Thyroid gland (tissue), 4 donors: ENCODE data around the gene FAM43A. TPM values are rescaled to one million over a fixed set of nuclear protein-coding genes. Genes with fewer than 3 reads are reported as not detected.

ENCODE experiments used
- DNase-seq, 2 donors: peaks; one replicate each; pipeline ENCODE4 v3.0.0-alpha.2; 2019
- H3K27ac ChIP-seq, 3 donors: fragments of 200-600 bp; sonication (generic); 1 replicate in 2 of 3; 2 replicates in 1 of 3; pipeline ENCODE4 v1.5.1; 2016 to 2019; ENCODE audit warnings: mild to moderate bottlenecking in 1 of 3, moderate library complexity in 1 of 3
- H3K27me3 ChIP-seq: fragments of 200-600 bp; sonication (generic); one replicate; pipeline ENCODE4 v1.5.1; 2019
- H3K36me3 ChIP-seq, 2 donors: fragments of 200-600 bp; sonication (generic); one replicate each; pipeline ENCODE4 v1.5.1; 2016 to 2019
- H3K4me1 ChIP-seq, 2 donors: fragments of 200-600 bp; sonication (generic); one replicate each; pipeline ENCODE4 v1.5.1; 2017 to 2019
- H3K4me3 ChIP-seq, 3 donors: fragments of 200-600 bp; sonication (generic); replicated peaks in 1 of 3; 1 replicate in 2 of 3; 2 replicates in 1 of 3; pipeline ENCODE4 v1.5.1; 2016; ENCODE audit warnings: mild to moderate bottlenecking in 1 of 3
- H3K9me3 ChIP-seq: fragments of 200-600 bp; sonication (generic); one replicate; pipeline ENCODE4 v1.5.1; 2017
- POLR2A ChIP-seq, 2 donors: fragments of 450-650 bp; IDR thresholded peaks; one replicate each; pipeline ENCODE4 v1.6.1; 2017; ENCODE audit warnings: antibody characterized with exemption in 2 of 2, mild to moderate bottlenecking in 2 of 2, moderate library complexity in 1 of 2
- WGBS, 2 donors: methylation state at CpG; one replicate each; pipeline ENCODE4 v1.1.5; 2017; 5-methylcytosine and 5-hydroxymethylcytosine counted together
- intact Hi-C: fragments of 100-400 bp; cut with DNase I; formaldehyde crosslinking; loops from one replicate; pipeline ENCODE4 v1.15.1; 2023
- total RNA-seq, 4 donors: library from RNA; depleted of rRNA; stranded (reverse); fragments of >200 nt; gene quantifications; one replicate each; pipeline ENCODE4 v1.2.3, GENCODE V29; 2016
- TF ChIP-seq, protein P1 (sequence below), 6 experiments: fragments of 200-600 bp in 3 of 6; fragments of 450-650 bp in 3 of 6; sonication (generic) in 3 of 6; IDR thresholded peaks; one replicate each; pipeline ENCODE4 v1.5.1; 2016 to 2019; ENCODE audit warnings: antibody characterized with exemption in 6 of 6, mild to moderate bottlenecking in 2 of 6, inconsistent platforms in 1 of 6, moderate library complexity in 1 of 6

Gene FAM43A
- total RNA-seq, 4 donors from 2014 or later: 16.8 to 33.9 (median 22.4) TPM

DNA sequence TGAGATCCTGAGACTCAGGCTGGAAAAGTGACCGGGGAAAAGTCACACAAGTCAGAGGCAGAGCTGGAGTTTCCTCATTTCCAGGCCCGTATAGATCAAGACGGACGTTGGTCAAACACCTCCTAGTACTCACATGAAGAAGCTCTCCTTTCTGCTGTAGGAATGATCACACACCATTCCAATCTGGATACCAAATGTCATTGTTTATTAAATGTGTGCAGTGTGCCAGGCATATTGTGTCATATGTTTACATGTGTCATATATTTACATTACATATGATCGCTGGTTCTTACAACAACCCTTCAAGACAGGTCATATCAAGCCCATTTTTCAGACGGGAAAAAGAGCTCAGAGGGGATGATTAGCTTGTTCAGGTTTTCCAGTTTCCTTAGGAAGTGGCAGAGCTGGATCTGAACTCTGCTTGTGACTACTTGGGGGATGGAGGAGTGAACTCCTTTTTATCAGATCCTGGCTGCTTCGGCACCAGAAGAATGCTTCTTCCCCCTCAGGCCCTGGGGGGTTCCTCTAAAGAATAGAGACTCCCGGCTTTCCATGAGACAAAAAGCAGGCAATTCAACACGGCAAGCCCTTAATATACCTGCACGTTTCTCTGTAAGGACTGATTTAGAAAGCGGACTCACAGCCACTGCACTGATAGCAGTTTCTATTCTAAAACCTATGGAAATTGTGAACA, 41.9 kb downstream of the FAM43A start:
- 75 to 81% methylated on average over 11 of the region's 11 CpGs for WGBS, 2 donors
- H3K36me3 ChIP-seq: no peaks in the 10 kb centered on the region
- H3K9me3 ChIP-seq: no peaks in the 10 kb centered on the region
- no peak overlapping the region for H3K4me3 ChIP-seq
- intact Hi-C loops: no loop called here
- no peak overlapping the region for H3K27ac ChIP-seq
- no peak for DNase-seq
- H3K27me3 ChIP-seq: no peaks in the 10 kb centered on the region
- no peak for TF ChIP-seq POLR2A (IDR thresholded peaks at IDR 0.05)
- TF ChIP-seq, protein P1, sequence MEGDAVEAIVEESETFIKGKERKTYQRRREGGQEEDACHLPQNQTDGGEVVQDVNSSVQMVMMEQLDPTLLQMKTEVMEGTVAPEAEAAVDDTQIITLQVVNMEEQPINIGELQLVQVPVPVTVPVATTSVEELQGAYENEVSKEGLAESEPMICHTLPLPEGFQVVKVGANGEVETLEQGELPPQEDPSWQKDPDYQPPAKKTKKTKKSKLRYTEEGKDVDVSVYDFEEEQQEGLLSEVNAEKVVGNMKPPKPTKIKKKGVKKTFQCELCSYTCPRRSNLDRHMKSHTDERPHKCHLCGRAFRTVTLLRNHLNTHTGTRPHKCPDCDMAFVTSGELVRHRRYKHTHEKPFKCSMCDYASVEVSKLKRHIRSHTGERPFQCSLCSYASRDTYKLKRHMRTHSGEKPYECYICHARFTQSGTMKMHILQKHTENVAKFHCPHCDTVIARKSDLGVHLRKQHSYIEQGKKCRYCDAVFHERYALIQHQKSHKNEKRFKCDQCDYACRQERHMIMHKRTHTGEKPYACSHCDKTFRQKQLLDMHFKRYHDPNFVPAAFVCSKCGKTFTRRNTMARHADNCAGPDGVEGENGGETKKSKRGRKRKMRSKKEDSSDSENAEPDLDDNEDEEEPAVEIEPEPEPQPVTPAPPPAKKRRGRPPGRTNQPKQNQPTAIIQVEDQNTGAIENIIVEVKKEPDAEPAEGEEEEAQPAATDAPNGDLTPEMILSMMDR (IDR thresholded peaks at IDR 0.05): no peak
- H3K4me1 ChIP-seq: peaks cover 3 to 7% of the 10 kb centered on the region in 2 donors

DNA sequence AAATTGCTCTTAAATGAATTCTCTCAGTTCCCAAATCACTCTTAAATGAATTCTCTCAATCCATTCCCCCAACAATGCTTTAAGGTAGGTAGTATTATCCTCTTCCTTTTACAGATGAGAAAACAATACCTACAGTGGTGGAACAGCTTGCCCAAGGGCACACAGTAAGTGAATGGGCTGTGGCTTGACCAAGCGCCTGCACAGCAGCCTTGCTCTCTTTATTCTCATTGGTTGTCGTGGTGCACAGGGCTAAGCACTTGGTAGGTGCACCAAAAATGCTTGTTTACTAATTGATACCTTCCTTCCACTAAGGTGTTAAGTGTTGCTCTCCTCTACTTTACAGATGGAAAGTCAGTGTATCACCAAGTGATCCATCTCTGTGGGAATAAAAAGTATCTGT, 43.3 kb downstream of the FAM43A start:
- no peak overlapping the region for H3K27ac ChIP-seq
- WGBS, 2 donors: 96 to 97% methylated on average over 2 of the region's 2 CpGs
- no peaks in the 10 kb centered on the region for H3K36me3 ChIP-seq
- H3K9me3 ChIP-seq: no peaks in the 10 kb centered on the region
- peaks cover 3 to 7% of the 10 kb centered on the region in 2 donors for H3K4me1 ChIP-seq
- H3K27me3 ChIP-seq: no peaks in the 10 kb centered on the region
- no peak for DNase-seq
- intact Hi-C loops: no loop called here
- no peak overlapping the region for H3K4me3 ChIP-seq
- no peak for TF ChIP-seq POLR2A (IDR thresholded peaks at IDR 0.05)
- TF ChIP-seq, protein P1 (IDR thresholded peaks at IDR 0.05): no peak

DNA sequence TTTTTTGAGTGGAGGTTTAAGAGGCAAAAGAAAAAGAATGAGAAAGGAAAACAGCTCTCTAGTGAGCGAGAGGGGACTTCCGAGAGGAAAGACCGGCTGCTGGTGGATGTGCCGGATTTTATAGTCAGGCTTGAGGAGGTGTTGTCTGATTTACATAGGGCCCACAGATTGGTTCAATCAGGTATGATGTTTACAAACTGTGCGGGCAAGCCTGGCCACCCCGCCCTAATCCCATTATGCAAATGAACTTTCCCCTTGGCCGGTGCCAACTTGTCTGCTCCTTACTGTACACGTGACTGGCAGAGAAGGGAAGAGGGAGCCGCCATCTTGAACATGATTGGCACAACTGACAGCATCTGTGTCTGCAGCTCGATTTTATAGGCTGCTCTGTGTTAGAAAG, 44.7 kb downstream of the FAM43A start:
- H3K27ac ChIP-seq: no peak overlapping the region
- no peaks in the 10 kb centered on the region for H3K36me3 ChIP-seq
- no peaks in the 10 kb centered on the region for H3K27me3 ChIP-seq
- H3K4me3 ChIP-seq: no peak overlapping the region
- intact Hi-C loops: no loop called here
- 53 to 57% methylated on average over 10 of the region's 10 CpGs for WGBS, 2 donors
- no peak for TF ChIP-seq POLR2A (IDR thresholded peaks at IDR 0.05)
- TF ChIP-seq, protein P1 (IDR thresholded peaks at IDR 0.05): no peak
- H3K9me3 ChIP-seq: no peaks in the 10 kb centered on the region
- H3K4me1 ChIP-seq: peaks cover 3 to 7% of the 10 kb centered on the region in 2 donors
- DNase-seq: peak; percentile 25 to 34

DNA sequence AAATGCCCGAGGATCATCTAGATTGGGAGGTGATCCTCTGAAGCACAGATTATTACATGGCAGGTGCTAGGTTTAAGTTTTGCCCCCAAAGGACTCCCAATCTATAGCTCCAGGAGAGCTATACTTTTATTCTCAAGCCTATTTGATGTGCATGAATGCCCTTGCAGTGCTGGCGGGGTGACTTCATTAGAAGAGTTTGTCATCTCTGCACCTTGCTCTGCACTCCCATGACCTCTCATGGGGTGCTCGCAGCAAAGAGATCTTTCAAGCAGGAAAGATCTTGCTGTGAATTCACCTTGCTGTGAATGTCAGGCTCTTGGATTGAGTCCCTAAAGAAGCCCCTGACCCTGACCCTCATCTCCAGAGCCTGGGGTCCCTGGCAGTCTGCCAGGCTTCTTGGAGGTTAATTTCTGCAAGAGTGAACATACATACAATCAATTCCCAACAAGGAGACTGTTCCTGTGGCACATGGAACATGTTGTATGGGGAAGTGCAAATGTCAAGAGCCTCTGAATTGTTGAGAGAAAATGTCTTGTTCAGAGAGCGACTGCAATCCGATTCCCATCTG, 45.9 kb downstream of the FAM43A start:
- no peak overlapping the region for H3K27ac ChIP-seq
- H3K9me3 ChIP-seq: no peaks in the 10 kb centered on the region
- H3K27me3 ChIP-seq: no peaks in the 10 kb centered on the region
- 52 to 60% methylated on average over 4 to 5 of the region's 5 CpGs for WGBS, 2 donors
- H3K36me3 ChIP-seq: no peaks in the 10 kb centered on the region
- DNase-seq: peak in 1 of 2 donors; percentile 47
- TF ChIP-seq, protein P1 (IDR thresholded peaks at IDR 0.05): no peak
- TF ChIP-seq POLR2A (IDR thresholded peaks at IDR 0.05): no peak
- H3K4me1 ChIP-seq: peaks cover 3 to 7% of the 10 kb centered on the region in 2 donors
- intact Hi-C loops: no loop called here
- H3K4me3 ChIP-seq: no peak overlapping the region

DNA sequence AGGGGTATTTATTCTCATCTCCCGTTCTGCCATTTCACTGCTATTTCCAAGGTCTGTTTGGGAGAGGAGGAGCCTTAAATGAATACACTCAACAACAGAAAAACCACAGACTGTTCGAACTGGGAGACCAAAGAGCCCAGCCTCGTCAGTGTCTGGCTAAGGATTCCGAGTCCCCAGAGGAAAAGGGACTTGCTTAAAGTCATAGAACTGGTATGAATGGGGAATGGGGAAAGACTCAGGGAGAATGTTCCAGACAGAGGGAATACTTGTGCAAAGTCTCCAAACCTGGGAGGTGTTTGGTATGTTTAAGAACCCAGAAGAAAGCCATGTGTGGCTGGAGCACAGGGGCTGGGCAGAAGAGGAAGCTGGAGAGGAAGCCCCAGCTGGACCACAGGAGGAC, 46.9 kb downstream of the FAM43A start:
- TF ChIP-seq, protein P1 (IDR thresholded peaks at IDR 0.05): no peak
- TF ChIP-seq POLR2A (IDR thresholded peaks at IDR 0.05): no peak
- DNase-seq: no peak
- Histone ChIP-seq H3K36me3 (no peaks in the 10 kb centered on the region), H3K4me3 (no peak overlapping the region), H3K27me3 (no peaks in the 10 kb centered on the region), H3K9me3 (no peaks in the 10 kb centered on the region), H3K27ac (no peak overlapping the region), H3K4me1 (peaks cover 3 to 7% of the 10 kb centered on the region in 2 donors)
- 77 to 82% methylated on average over 4 of the region's 4 CpGs for WGBS, 2 donors
- intact Hi-C loops: no loop called here
